K562 (cell line): ENCODE data around the gene SPRY4.

Experiments used
- ELF4 ChIP-seq: fragments of 450-650 bp; formaldehyde crosslinking; IDR thresholded peaks from 2 replicates; pipeline ENCODE4 v1.4.0; 2022; ENCODE audit warnings: missing genetic modification characterization
- HDAC3 ChIP-seq: fragments of 450-650 bp; IDR thresholded peaks from 2 replicates; pipeline ENCODE4 v1.6.1; 2018; ENCODE audit warnings: borderline replicate concordance, mild to moderate bottlenecking, moderate library complexity; ENCODE audit not compliant: partially characterized antibody
- KLF16 ChIP-seq: IDR thresholded peaks from 2 replicates; pipeline ENCODE4 v1.6.1; 2016; ENCODE audit warnings: antibody characterized with exemption
- SMARCC2 ChIP-seq: fragments of 450-650 bp; IDR thresholded peaks from 2 replicates; pipeline ENCODE4 v1.6.1; 2017; ENCODE audit warnings: antibody characterized with exemption, moderate library complexity, mild to moderate bottlenecking, low read depth
- TAF9B ChIP-seq: fragments of 450-650 bp; IDR thresholded peaks from 2 replicates; pipeline ENCODE4 v1.6.1; 2018; ENCODE audit warnings: mild to moderate bottlenecking; ENCODE audit not compliant: partially characterized antibody
- TEAD4 ChIP-seq, 2 experiments: sonication (generic) in 1 of 2; formaldehyde crosslinking in 1 of 2; IDR thresholded peaks; 2 replicates each; pipeline versions ENCODE4 v1.6.1 to v1.8.0; 2012 to 2022; ENCODE audit warnings: borderline replicate concordance in 1 of 2, inconsistent platforms in 1 of 2, low read length in 1 of 2, mild to moderate bottlenecking in 1 of 2, missing genetic modification reagents in 1 of 2
- ZKSCAN8 ChIP-seq: fragments of 200-800 bp; sonication (Bioruptor generic); IDR thresholded peaks from 2 replicates; pipeline ENCODE4 v1.6.1; 2016; ENCODE audit warnings: missing genetic modification characterization, missing compliant biosample characterization
- ZNF133 ChIP-seq: fragments of 250-450 bp; sonication (Bioruptor Pico); IDR thresholded peaks from 2 replicates; pipeline ENCODE4 v1.4.0; 2020; ENCODE audit warnings: mild to moderate bottlenecking
- ZNF174 ChIP-seq: fragments of 250-450 bp; sonication (Bioruptor Pico); IDR thresholded peaks from 2 replicates; pipeline ENCODE4 v1.4.0; 2020; ENCODE audit warnings: mild to moderate bottlenecking
- ZNF282 ChIP-seq: sonication (generic); formaldehyde crosslinking; IDR thresholded peaks from 2 replicates; pipeline ENCODE4 v1.8.1; 2023; ENCODE audit warnings: missing genetic modification reagents
- ZNF696 ChIP-seq: fragments of 250-450 bp; sonication (Bioruptor Pico); conservative IDR thresholded peaks from 2 replicates; pipeline ENCODE4 v1.4.0; 2020; ENCODE audit warnings: mild to moderate bottlenecking, moderate library complexity
- TF ChIP-seq, protein P1 (sequence below), 2 experiments: IDR thresholded peaks in 1 of 2; conservative IDR thresholded peaks in 1 of 2; 2 replicates each; pipeline ENCODE4 v1.6.1; 2016; ENCODE audit warnings: low read depth in 2 of 2, mild to moderate bottlenecking in 1 of 2, missing compliant biosample characterization in 1 of 2, missing genetic modification characterization in 1 of 2, moderate library complexity in 1 of 2
- TF ChIP-seq, protein P2 (sequence below), 3 experiments: IDR thresholded peaks in 2 of 3; conservative IDR thresholded peaks in 1 of 3; 2 replicates each; pipeline ENCODE4 v1.5.1; 2011 to 2012; ENCODE audit warnings: low read length in 3 of 3, mild to moderate bottlenecking in 3 of 3, control low read depth in 2 of 3, improper control_type of control experiment in 1 of 3, inconsistent platforms in 1 of 3, low read depth in 1 of 3, mixed read lengths in 1 of 3, moderate library complexity in 1 of 3; ENCODE audit not compliant: insufficient read depth in 2 of 3

DNA sequence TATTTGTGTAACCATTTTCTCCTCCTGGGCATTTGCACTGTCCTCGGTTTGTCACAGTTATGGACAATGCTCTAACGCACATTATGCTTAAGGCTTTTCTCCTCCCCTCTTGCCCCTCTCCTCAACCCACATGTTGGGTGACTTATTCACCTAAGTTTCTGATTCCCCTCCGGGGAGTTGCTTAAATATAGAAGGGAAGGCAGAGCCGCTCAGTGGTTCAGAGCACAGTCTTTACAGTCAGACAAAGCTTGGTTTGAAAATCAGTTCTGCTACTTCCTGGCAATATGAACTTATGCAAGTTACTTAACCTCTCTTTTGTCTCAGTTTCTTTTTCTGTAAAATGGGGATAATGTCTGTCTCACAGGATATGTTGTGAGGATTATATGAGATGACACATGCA lies 41.2 kb upstream of the SPRY4 start:
- TF ChIP-seq SMARCC2: no peak
- TF ChIP-seq ZNF133 (CRISPR knock-in tag): no peak
- TF ChIP-seq ZNF174 (CRISPR knock-in tag): no peak
- TF ChIP-seq ELF4: no peak
- TF ChIP-seq HDAC3: no peak
- TF ChIP-seq, protein P1, sequence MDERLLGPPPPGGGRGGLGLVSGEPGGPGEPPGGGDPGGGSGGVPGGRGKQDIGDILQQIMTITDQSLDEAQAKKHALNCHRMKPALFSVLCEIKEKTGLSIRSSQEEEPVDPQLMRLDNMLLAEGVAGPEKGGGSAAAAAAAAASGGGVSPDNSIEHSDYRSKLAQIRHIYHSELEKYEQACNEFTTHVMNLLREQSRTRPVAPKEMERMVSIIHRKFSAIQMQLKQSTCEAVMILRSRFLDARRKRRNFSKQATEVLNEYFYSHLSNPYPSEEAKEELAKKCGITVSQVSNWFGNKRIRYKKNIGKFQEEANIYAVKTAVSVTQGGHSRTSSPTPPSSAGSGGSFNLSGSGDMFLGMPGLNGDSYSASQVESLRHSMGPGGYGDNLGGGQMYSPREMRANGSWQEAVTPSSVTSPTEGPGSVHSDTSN (CRISPR knock-in tag; IDR thresholded peaks at IDR 0.05; ENCODE audit: low read depth): no peak
- TF ChIP-seq, protein P1 (tag; conservative IDR thresholded peaks at IDR 0.05; ENCODE audit: low read depth): no peak
- TF ChIP-seq ZNF282: no peak
- TF ChIP-seq TEAD4 (IDR thresholded peaks at IDR 0.05; ENCODE audit: low read length): no peak
- TF ChIP-seq TEAD4 (CRISPR knock-in tag; IDR thresholded peaks at IDR 0.05; ENCODE audit: borderline replicate concordance): no peak
- TF ChIP-seq TAF9B: no peak
- TF ChIP-seq, protein P2, sequence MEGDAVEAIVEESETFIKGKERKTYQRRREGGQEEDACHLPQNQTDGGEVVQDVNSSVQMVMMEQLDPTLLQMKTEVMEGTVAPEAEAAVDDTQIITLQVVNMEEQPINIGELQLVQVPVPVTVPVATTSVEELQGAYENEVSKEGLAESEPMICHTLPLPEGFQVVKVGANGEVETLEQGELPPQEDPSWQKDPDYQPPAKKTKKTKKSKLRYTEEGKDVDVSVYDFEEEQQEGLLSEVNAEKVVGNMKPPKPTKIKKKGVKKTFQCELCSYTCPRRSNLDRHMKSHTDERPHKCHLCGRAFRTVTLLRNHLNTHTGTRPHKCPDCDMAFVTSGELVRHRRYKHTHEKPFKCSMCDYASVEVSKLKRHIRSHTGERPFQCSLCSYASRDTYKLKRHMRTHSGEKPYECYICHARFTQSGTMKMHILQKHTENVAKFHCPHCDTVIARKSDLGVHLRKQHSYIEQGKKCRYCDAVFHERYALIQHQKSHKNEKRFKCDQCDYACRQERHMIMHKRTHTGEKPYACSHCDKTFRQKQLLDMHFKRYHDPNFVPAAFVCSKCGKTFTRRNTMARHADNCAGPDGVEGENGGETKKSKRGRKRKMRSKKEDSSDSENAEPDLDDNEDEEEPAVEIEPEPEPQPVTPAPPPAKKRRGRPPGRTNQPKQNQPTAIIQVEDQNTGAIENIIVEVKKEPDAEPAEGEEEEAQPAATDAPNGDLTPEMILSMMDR (IDR thresholded peaks at IDR 0.05 in 2 of 3, conservative IDR thresholded peaks at IDR 0.05 in 1 of 3; ENCODE audit: insufficient read depth in 2 of 3, low read depth in 1 of 3, low read length in 3 of 3): no peak
- no peak for TF ChIP-seq ZKSCAN8 (CRISPR knock-in tag)
- TF ChIP-seq KLF16: no peak
- no peak for TF ChIP-seq ZNF696 (CRISPR knock-in tag)
